ENCODE results near the gene BACH2.

Gene BACH2

GRCh38 chr6:90096818-90097217 lies 199.8 kb downstream of the BACH2 start:
- TF ChIP-seq ZFX (IDR thresholded peaks at IDR 0.05) (no peak), CTCF (conservative IDR thresholded peaks at IDR 0.05) (no peak)
- H3K27ac ChIP-seq: no peak overlapping the region

- no peak overlapping the region for H3K27ac ChIP-seq
- TF ChIP-seq ZFX (IDR thresholded peaks at IDR 0.05): no peak
- TF ChIP-seq CTCF (conservative IDR thresholded peaks at IDR 0.05): no peak
These were observed 200.9 kb downstream of the BACH2 start for GRCh38 chr6:90095788-90096187.

GRCh38 chr6:90095145-90095544 lies 201.5 kb downstream of the BACH2 start:
- TF ChIP-seq ZFX (IDR thresholded peaks at IDR 0.05) (no peak), CTCF (conservative IDR thresholded peaks at IDR 0.05) (no peak)

GRCh38 chr6:90093558-90094073 lies 203.0 kb downstream of the BACH2 start:
- TF ChIP-seq ZFX (IDR thresholded peaks at IDR 0.05) (no peak), CTCF (conservative IDR thresholded peaks at IDR 0.05) (no peak)
- no peak overlapping the region for H3K27ac ChIP-seq

More at GRCh38 chr6:90095145-90095544, 201.5 kb downstream of the BACH2 start:
- H3K27ac ChIP-seq: no peak overlapping the region

GRCh38 chr6:90090866-90091265 lies 205.8 kb downstream of the BACH2 start:
- no peak for TF ChIP-seq ZFX (IDR thresholded peaks at IDR 0.05)
- no peak for TF ChIP-seq CTCF (conservative IDR thresholded peaks at IDR 0.05)

GRCh38 chr6:90088009-90088408 lies 208.6 kb downstream of the BACH2 start:
- H3K27ac ChIP-seq: no peak overlapping the region

More at GRCh38 chr6:90090866-90091265, 205.8 kb downstream of the BACH2 start:
- no peak overlapping the region for H3K27ac ChIP-seq

More at GRCh38 chr6:90088009-90088408, 208.6 kb downstream of the BACH2 start:
- no peak for TF ChIP-seq CTCF (conservative IDR thresholded peaks at IDR 0.05)
- TF ChIP-seq ZFX (IDR thresholded peaks at IDR 0.05): no peak

All from C4-2B (cell line).